Endometrium (tissue), 2 donors: Measurements from ENCODE around the gene WDR7.

ENCODE experiments used
- FAIRE-seq: peaks from 2 replicates; lab custom pipeline; 2012; peaks lifted over from hg19 to GRCh38; lab: Jason Lieb, UNC
- donor health status: control.
- donor health status: control.

WDR7 gene

GRCh38 chr18:56650944-56651770 is at the start of gene WDR7:
Gene WDR7 (plus strand): TSS chr18:56651359. CDS start chr18:56672516, 21,157 bp downstream.
- FAIRE-seq = peak; percentile 97

GRCh38 chr18:56606618-56607017 is 44.5 kb upstream of the WDR7 start:
- no peak for FAIRE-seq

GRCh38 chr18:56615738-56616520 is 35.2 kb upstream of the WDR7 start:
- FAIRE-seq = no peak

GRCh38 chr18:56627991-56628390 is 23.2 kb upstream of the WDR7 start:
- FAIRE-seq = no peak

GRCh38 chr18:56632070-56633022 is 18.8 kb upstream of the WDR7 start:
- no peak for FAIRE-seq

- FAIRE-seq = no peak
Measured at GRCh38 chr18:56635007-56635406, 16.2 kb upstream of the WDR7 start.

GRCh38 chr18:56637176-56637575 is 14.0 kb upstream of the WDR7 start:
- FAIRE-seq = no peak

GRCh38 chr18:56637711-56638231 is 13.4 kb upstream of the WDR7 start:
- FAIRE-seq = no peak

- FAIRE-seq = peak; percentile 86
Measured at GRCh38 chr18:56638232-56639103, 12.7 kb upstream of the WDR7 start, which contains the start of gene TXNL1. Gene TXNL1 (minus strand): TSS chr18:56638592. CDS start chr18:56638440, 152 bp downstream.

GRCh38 chr18:56639104-56639381 is 12.1 kb upstream of the WDR7 start:
- FAIRE-seq = no peak

- FAIRE-seq = no peak
Measured at GRCh38 chr18:56639571-56639970, 11.6 kb upstream of the WDR7 start.

GRCh38 chr18:56641714-56642337 is 9.3 kb upstream of the WDR7 start:
- no peak for FAIRE-seq

GRCh38 chr18:56643381-56643780 is 7.8 kb upstream of the WDR7 start:
- FAIRE-seq = no peak

- FAIRE-seq = no peak
Measured at GRCh38 chr18:56645415-56646016, 5.6 kb upstream of the WDR7 start.

GRCh38 chr18:56647071-56647470 is 4.1 kb upstream of the WDR7 start:
- no peak for FAIRE-seq

- no peak for FAIRE-seq
Measured at GRCh38 chr18:56647951-56648893, 2.9 kb upstream of the WDR7 start.

GRCh38 chr18:56649996-56650395 is 1.2 kb upstream of the WDR7 start:
- no peak for FAIRE-seq

GRCh38 chr18:56651771-56652092 is 573 bp downstream of the WDR7 start:
- no peak for FAIRE-seq

- no peak for FAIRE-seq
Measured at GRCh38 chr18:56652802-56653201, 1.6 kb downstream of the WDR7 start.
